NCI-H526 (cell line): ENCODE data around the gene NOMO2.
A peak's percentile ranks its signal among the peaks of the same experiment; 100 is the strongest.
"Not testable (repeated sequence)": the region's sequence is repeated elsewhere in the genome, so short reads cannot be mapped to it uniquely, and the experiment has no call there.

ENCODE experiments used
- DNase-seq, 2 experiments: peaks; one replicate each; lab custom pipeline; 2025; lab: John Stamatoyannopoulos, UW

Gene NOMO2

DNA sequence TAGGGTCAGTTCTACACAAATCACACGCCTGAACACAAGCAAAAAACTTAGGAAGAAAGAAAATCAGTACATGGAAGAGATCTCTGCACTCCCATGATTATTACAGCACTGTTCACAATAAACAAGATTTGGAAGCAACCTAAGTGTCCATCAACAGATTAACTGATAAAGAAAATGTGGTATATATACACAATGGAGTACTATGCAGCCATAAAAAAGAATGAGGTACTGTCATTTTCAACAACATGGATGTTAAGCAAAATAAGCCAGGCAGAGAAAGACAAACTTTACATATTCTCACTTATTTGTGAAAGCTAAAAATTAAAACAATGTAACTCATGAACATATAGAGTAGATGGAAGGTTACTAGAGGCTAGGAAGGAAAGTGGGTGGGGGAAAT is 16.0 kb upstream of the NOMO2 start:
- not testable (repeated sequence) for DNase-seq

- DNase-seq: not testable (repeated sequence)
These were observed 14.0 kb upstream of the NOMO2 start for GRCh38 chr16:18575945-18576344.

DNA sequence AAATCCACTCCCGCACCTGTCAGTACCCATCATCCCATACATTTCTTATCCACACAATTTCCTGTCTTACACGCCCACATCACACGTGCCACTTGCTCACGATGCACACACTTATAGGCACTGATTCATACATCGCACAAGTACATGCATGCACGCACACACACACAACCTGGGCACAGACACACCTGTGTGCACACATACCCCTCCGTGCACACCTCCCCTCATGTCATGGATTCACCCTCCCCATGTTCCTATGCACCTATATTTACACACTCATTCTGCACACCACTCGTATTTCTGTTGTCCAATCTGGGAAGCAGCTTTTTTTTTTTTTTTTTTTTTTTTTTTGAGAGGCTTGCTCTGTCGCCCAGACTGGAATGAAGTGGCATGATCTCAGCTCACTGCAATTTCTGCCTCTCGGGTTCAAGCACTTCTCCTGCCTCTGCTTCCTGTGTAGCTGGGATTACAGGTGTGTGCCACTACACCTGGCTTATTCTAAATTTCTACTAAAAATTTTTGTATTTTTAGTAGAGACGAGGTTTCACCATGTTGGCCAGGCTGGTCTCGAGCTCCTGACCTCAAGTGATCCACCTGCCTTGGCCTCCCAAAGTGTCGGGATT is 13.5 kb upstream of the NOMO2 start:
- not testable (repeated sequence) for DNase-seq

- not testable (repeated sequence) for DNase-seq
These were observed 12.0 kb upstream of the NOMO2 start for GRCh38 chr16:18573887-18574286.

DNA sequence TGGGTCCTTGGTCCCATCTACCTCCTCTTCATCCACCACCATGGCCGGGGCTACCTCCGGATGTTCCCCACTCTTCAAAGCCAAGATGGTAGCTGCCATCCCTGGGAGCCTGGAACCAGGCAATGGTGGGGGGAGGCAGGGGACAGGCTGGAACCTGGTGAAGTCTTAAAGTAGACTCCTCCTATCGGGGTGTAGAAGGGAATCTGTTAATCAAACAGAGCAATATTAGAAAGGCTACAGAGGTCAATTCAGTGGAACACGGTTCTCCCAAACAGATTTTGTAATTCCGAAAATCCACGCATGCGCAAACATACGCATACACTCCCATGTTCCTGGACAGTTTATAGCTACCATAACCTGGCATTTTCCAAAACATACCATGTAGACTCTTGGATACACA is 11.1 kb upstream of the NOMO2 start:
- not testable (repeated sequence) for DNase-seq

GRCh38 chr16:18571307-18571850 is 9.5 kb upstream of the NOMO2 start:
- not testable (repeated sequence) for DNase-seq

DNA sequence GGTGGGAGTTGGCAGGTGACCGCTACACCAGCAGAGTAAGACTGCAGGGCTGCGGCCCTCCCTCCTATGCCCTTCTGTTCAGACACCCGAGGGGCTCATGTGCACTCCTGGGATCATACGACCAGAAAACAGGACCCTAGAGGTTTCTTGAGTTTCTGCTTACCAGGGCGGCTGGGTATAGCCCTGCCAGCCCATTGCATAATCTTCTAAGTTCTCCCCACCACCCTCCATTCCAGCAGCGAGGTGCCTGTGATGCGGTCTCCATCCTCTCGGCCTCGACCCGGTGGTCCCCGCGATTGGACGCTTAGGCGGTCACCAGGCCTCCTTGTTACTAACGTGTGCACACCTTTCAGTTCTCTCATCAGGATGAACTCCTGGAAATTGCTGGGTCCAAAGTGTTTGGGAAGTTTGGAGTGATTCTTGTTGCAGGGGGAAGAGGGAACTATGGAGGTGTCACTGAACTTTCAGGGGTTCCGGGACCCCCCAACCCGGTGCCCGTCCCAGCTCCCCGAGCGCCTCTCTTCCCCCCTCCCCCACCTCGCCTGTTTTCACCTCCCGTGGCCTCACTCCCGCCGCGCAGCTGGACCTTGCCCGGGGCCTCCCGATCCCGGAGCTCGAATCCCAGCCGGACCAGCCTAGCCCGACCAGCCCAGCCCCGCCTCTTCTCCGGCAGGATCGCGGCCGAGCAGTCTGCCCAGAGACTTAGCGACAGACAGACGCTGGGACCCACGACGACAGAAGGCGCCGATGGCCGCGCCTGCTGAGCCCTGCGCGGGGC is 8.8 kb upstream of the NOMO2 start:
- peak in 1 of 2 experiments; percentile 17 for DNase-seq

DNA sequence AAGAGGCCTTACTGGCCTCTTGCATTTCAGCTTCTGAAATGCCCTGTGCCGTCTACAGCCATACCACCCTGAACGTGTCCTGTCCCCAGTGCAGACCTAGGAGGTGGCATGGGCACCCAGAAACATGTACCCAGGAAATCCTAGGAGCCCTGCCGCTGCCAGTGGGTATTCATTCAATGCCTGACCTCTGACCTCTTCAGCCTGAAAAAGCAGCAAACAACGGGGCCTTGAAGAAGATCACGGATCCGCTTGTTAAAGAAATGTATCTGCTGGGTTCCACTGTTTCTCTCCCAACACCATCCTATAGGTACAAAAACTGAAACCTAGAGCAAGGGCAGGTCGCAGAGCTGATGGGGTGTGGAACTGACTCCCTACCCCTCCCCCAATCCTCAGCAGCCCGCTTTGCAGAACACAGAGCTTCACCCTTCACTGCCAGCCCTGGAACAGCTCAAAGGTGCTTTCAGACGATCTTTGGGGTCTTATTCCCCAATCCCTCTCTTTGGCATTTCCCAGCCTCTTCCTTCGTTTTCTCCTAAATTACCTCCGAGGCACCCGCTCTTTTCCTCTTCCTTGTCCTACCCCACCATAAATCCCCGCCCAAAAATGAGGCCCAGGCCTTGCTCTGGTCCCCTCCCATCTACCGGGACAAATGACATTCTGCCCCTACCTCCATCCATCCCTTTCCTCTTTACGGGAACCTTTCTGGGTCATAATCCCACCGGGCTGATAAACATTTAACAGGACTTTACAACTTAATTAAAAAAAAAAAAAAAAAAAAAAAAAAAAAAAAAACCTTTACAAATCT is 1.3 kb downstream of the NOMO2 start:
- DNase-seq: not testable (repeated sequence)

DNA sequence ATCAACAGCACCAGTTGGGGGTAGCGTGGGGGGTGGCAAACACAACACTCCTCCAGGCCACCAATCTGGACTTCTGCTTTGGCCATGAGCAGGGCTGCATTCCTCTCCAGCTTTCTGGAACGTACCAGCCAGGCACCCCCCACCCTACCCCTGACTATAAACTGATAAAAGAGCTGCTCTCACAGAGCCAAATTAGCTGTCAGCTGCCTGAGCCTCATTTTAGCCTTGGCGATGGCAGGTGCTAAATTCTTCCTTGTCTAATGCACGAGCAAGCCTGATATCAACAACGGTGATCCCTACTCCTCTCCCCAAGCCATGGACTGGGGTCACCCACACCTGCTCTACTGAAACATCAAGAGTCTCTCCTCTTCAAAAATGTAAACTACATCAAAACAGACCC is 8.2 kb downstream of the NOMO2 start:
- DNase-seq: not testable (repeated sequence)

- DNase-seq: not testable (repeated sequence)
These were observed 14.5 kb downstream of the NOMO2 start for GRCh38 chr16:18547382-18547781.

- DNase-seq: not testable (repeated sequence)
These were observed 15.0 kb downstream of the NOMO2 start for GRCh38 chr16:18546853-18547252.

DNA sequence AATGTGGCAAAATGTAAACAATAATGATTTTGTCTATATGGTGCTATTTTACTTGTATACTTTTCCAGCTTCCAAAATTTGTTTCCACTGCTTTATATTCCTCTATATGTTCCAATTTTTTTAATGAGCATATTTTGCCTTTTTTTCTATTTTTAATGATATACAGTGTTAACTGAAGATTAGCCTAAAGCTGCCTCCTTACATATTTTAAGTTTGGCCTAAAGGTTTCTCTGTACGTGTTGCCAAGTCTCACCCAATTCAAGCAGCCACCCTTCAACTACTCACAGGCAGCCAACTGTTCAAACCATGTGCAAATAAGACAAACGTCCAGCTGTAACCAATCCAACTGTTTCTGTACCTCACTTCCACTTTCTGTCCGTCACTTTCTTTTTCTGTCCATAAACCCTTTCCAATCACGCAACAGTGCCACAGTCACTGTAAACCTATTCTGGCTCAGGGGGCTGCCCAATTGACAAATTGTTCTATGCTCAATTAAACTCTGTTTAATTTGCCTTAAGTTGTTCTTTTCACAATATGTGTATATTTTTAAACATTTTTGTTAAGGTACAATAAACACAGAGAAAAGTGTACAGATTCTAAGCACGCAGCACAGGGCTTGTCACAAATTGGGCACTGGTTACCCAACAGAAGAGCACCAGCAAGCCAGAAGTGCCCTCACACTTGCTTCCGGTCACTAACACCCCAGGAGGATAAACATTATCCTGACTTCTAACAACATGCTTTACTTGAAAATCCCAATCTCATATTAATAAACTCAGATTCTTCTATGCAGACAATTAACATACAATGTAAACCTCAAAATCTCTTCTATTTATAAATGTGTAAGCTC is 17.4 kb downstream of the NOMO2 start:
- DNase-seq: not testable (repeated sequence)

GRCh38 chr16:18541912-18542311 is 20.0 kb downstream of the NOMO2 start:
- not testable (repeated sequence) for DNase-seq

- DNase-seq: not testable (repeated sequence)
These were observed 24.9 kb downstream of the NOMO2 start for GRCh38 chr16:18537004-18537403.

GRCh38 chr16:18535519-18536168 is 26.3 kb downstream of the NOMO2 start:
- DNase-seq: not testable (repeated sequence)

DNA sequence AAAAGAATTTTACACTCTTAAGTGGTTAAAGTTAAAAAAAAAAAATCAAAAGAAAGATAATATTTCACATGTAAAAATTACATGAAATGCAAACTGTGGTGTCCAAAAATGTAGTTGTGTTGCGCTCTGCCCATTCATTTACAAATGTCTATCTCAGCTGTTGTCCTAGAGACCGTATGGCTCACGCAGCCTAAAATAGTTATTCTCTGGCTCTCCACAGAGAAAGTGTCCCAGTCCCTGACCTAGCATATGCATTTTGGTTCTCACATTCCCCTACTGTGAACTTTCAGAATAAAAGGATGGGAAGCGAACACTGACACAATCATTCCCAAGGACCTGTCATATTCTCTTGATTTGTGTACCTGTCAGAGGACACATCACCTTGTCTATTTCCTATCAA is 27.6 kb downstream of the NOMO2 start:
- not testable (repeated sequence) for DNase-seq

- not testable (repeated sequence) for DNase-seq
These were observed 30.6 kb downstream of the NOMO2 start for GRCh38 chr16:18531323-18531722.

GRCh38 chr16:18530329-18530728 is 31.6 kb downstream of the NOMO2 start:
- DNase-seq: not testable (repeated sequence)

GRCh38 chr16:18526547-18526946 is 35.4 kb downstream of the NOMO2 start:
- not testable (repeated sequence) for DNase-seq

DNA sequence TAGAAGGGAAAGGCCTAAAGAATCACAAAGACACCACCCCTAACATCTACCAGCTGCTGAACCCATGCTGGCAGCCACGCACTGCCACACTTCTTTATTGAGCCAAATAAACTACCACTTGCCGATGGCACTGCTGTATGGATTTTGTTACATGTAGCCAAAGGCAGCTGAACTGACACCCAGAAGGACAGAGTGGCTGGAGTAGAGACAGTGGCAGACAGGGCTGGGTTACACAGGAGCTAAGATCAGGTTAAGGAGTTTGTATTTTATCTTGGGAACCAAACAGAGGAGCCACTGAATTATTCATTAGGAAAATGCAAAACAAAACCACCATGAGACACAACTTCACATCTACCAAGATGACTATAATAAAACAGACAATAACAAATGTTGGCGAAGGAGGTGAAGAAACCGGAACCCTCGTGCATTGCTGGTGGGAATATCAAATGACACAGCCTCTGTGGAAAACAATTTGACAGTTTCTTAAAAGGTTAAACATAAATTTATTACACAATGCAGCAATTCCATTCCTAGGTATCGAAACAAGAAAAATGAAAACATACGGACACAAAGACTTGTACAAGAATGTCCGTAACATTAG is 35.9 kb downstream of the NOMO2 start:
- DNase-seq: not testable (repeated sequence)
